HepG2 (cell line): Measurements from ENCODE around the gene USP11. TPM values are rescaled to one million over a fixed set of nuclear protein-coding genes. Genes with fewer than 3 reads are reported as not detected.

Source experiments
- ATAC-seq: fragments of 200-7000 bp; cut with Tn5 transposase; 3 replicates; pipeline ENCODE4 v1.9.1; 2020; ENCODE audit warnings: mild to moderate bottlenecking, moderate library complexity
- BruUV-seq: library from RNA; stranded (reverse); fragments of 400-500 nt; replicated peaks from 2 replicates; lab custom pipeline; 2021; lab: Mats Ljungman, UMichigan
- CTCF ChIA-PET: fragments of 300-600 bp; formaldehyde crosslinking; extraction: SDS; loops from one replicate; lab custom pipeline; 2021; ENCODE audit warnings: low total read pairs, inconsistent platforms, low intra/inter-chr PET ratio; lab: Yijun Ruan, JAX
- POLR2A ChIA-PET: fragments of 350-600 bp; sonication (Branson Sonifier 250); formaldehyde crosslinking; loops from one replicate; lab custom pipeline; 2020; ENCODE audit warnings: antibody characterized with exemption, inconsistent platforms; lab: Yijun Ruan, JAX
- DNase-seq: peaks from one replicate; pipeline ENCODE4 v3.0.0-alpha.2; 2015; ENCODE audit warnings: low spot score
- FAIRE-seq: peaks from 3 replicates; lab custom pipeline; 2011; peaks lifted over from hg19 to GRCh38; lab: Jason Lieb, UNC
- H2AFZ ChIP-seq: one replicate; pipeline ENCODE4 v1.6.1; 2011; ENCODE audit warnings: low read length, inconsistent platforms
- H3K27ac ChIP-seq: fragments of 300-600 bp; 3 replicates; pipeline ENCODE4 v1.8.0; 2011; ENCODE audit warnings: mixed run types, mild to moderate bottlenecking, mixed read lengths, low read length, inconsistent platforms; ENCODE audit not compliant: insufficient read depth; ENCODE audit errors: extremely low read length
- H3K27me3 ChIP-seq, 2 experiments: fragments of 200-600 bp in 1 of 2; 2 replicates in 1 of 2; 3 replicates in 1 of 2; pipeline versions ENCODE4 v1.6.0 to v1.8.0; 2011; ENCODE audit warnings: low read length in 2 of 2, mild to moderate bottlenecking in 2 of 2, moderate library complexity in 2 of 2, inconsistent platforms in 1 of 2; ENCODE audit not compliant: insufficient read depth in 2 of 2, control insufficient read depth in 1 of 2
- H3K36me3 ChIP-seq, 2 experiments: fragments of 200-600 bp in 1 of 2; replicated peaks in 1 of 2; 2 replicates in 1 of 2; 3 replicates in 1 of 2; pipeline versions ENCODE4 v1.5.1 to v1.8.0; 2011; ENCODE audit warnings: low read length in 2 of 2, inconsistent platforms in 1 of 2; ENCODE audit not compliant: insufficient read depth in 2 of 2, control insufficient read depth in 1 of 2
- H3K4me1 ChIP-seq: 2 replicates; pipeline ENCODE4 v1.5.1; 2012; ENCODE audit warnings: low read length, inconsistent platforms; ENCODE audit not compliant: insufficient read depth
- H3K4me2 ChIP-seq: 2 replicates; pipeline ENCODE4 v1.6.0; 2011; ENCODE audit warnings: low read depth, low read length, inconsistent platforms
- H3K4me3 ChIP-seq, 3 experiments: fragments of 200-600 bp in 1 of 3; sonication (generic), shearing (Covaris generic) in 1 of 3; replicated peaks in 1 of 3; 2 replicates each; pipeline ENCODE4 v1.5.1; 2011 to 2016; ENCODE audit warnings: low read length in 3 of 3, inconsistent platforms in 2 of 3, low read depth in 2 of 3, mild to moderate bottlenecking in 2 of 3, control low read depth in 1 of 3, mixed read lengths in 1 of 3; ENCODE audit not compliant: insufficient read depth in 1 of 3
- H3K79me2 ChIP-seq: one replicate; pipeline ENCODE4 v1.6.1; 2011; ENCODE audit warnings: low read length, inconsistent platforms; ENCODE audit not compliant: insufficient read depth
- H3K9ac ChIP-seq: 2 replicates; pipeline ENCODE4 v1.6.0; 2011; ENCODE audit warnings: mild to moderate bottlenecking, low read depth, low read length, inconsistent platforms; ENCODE audit not compliant: insufficient read depth
- H3K9me3 ChIP-seq: 2 replicates; pipeline ENCODE4 v1.5.1; 2012; ENCODE audit warnings: mild to moderate bottlenecking, low read length
- H4K20me1 ChIP-seq: 2 replicates; pipeline ENCODE4 v1.6.0; 2011; ENCODE audit warnings: inconsistent platforms, mild to moderate bottlenecking, low read length, moderate library complexity; ENCODE audit not compliant: insufficient read depth
- ARID3A ChIP-seq: IDR thresholded peaks from 2 replicates; pipeline ENCODE4 v1.6.1; 2012; ENCODE audit warnings: low read depth, low read length, improper control_type of control experiment
- CBX5 ChIP-seq: sonication (generic); formaldehyde crosslinking; IDR thresholded peaks from 2 replicates; pipeline ENCODE4 v1.4.0; 2020; ENCODE audit warnings: missing genetic modification reagents, borderline replicate concordance
- CEBPB ChIP-seq: IDR thresholded peaks from 2 replicates; pipeline ENCODE4 v1.6.1; 2011; ENCODE audit warnings: low read depth, low read length, improper control_type of control experiment, borderline replicate concordance
- CHD4 ChIP-seq: fragments of 200-600 bp; sonication (generic); IDR thresholded peaks from 2 replicates; pipeline ENCODE4 v1.7.0; 2017; ENCODE audit warnings: mild to moderate bottlenecking, low read length, borderline replicate concordance
- HDAC1 ChIP-seq: sonication (generic); formaldehyde crosslinking; IDR thresholded peaks from 2 replicates; pipeline ENCODE4 v1.5.1; 2020; ENCODE audit warnings: mild to moderate bottlenecking, missing genetic modification reagents
- NRL ChIP-seq: sonication (generic); formaldehyde crosslinking; IDR thresholded peaks from 2 replicates; pipeline ENCODE4 v1.5.0; 2020; ENCODE audit warnings: missing genetic modification reagents, mild to moderate bottlenecking, moderate library complexity, borderline replicate concordance
- PAX8 ChIP-seq: sonication (generic); formaldehyde crosslinking; IDR thresholded peaks from 2 replicates; pipeline ENCODE4 v1.8.0; 2022; ENCODE audit warnings: mild to moderate bottlenecking, missing genetic modification reagents, borderline replicate concordance
- SALL2 ChIP-seq: sonication (generic); formaldehyde crosslinking; IDR thresholded peaks from 2 replicates; pipeline ENCODE4 v1.8.1; 2023; ENCODE audit warnings: mild to moderate bottlenecking, missing genetic modification reagents, inconsistent platforms
- SMAD9 ChIP-seq: sonication (generic); formaldehyde crosslinking; IDR thresholded peaks from 2 replicates; pipeline ENCODE4 v1.5.1; 2020; ENCODE audit warnings: mild to moderate bottlenecking, missing genetic modification reagents
- SNAPC4 ChIP-seq: sonication (generic); formaldehyde crosslinking; IDR thresholded peaks from 2 replicates; pipeline ENCODE4 v1.4.0; 2020; ENCODE audit warnings: mild to moderate bottlenecking, missing genetic modification reagents
- ZKSCAN5 ChIP-seq: sonication (generic); formaldehyde crosslinking; IDR thresholded peaks from 2 replicates; pipeline ENCODE4 v1.5.1; 2020; ENCODE audit warnings: mild to moderate bottlenecking, missing genetic modification reagents
- WGBS: methylation state at CpG from one replicate; pipeline ENCODE4 v1.1.6; 2017; ENCODE audit warnings: low lambda C conversion rate; 5-methylcytosine and 5-hydroxymethylcytosine counted together
- in situ Hi-C: cut with HindIII; loops from 2 replicates; pipeline ENCODE4 v1.10.0; 2017; ENCODE audit warnings: low pct_unique_long_range_greater_than_20kb; ENCODE audit not compliant: extremely low pct_ligation_motif_present
- intact Hi-C: fragments of 100-400 bp; cut with micrococcal nuclease; formaldehyde crosslinking; loops from one replicate; pipeline ENCODE4 v1.10.0; 2022; ENCODE audit not compliant: unreplicated experiment
- polyA plus RNA-seq, 8 experiments: library from polyadenylated mRNA; depleted of rRNA in 3 of 8; stranded (reverse) in 7 of 8; unstranded in 1 of 8; fragments of >200 nt; fragmentation: Illumina TruSeq in 4 of 8; extraction: Trizol in 4 of 8; gene quantifications; 2 replicates each; pipeline versions ENCODE4 v1.2.1 to v1.2.3, GENCODE V29; 2011 to 2016; ENCODE audit warnings: low read depth in 4 of 8, missing spikeins in 1 of 8, mixed read lengths in 1 of 8; ENCODE audit not compliant: insufficient read depth in 1 of 8
- total RNA-seq, 5 experiments: library from RNA; depleted of rRNA; stranded (reverse); fragments of >200 nt; fragmentation: Illumina TruSeq; extraction: Trizol; gene quantifications; 2 replicates each; pipeline ENCODE4 v1.2.3, GENCODE V29; 2016; ENCODE audit warnings: low read depth in 1 of 5
- TF ChIP-seq, protein P1 (sequence below): sonication (generic); formaldehyde crosslinking; IDR thresholded peaks from 2 replicates; pipeline ENCODE4 v1.8.1; 2023; ENCODE audit warnings: mild to moderate bottlenecking, moderate library complexity, missing genetic modification reagents
- TF ChIP-seq, protein P2 (sequence below): IDR thresholded peaks from 2 replicates; pipeline ENCODE4 v1.6.1; 2016; ENCODE audit warnings: low read depth, control low read depth

The USP11 gene
- total and polyA plus RNA-seq, 2 of the 13 experiments (the other 11 are each of a cell fraction or from before 2014, with no cell fraction given) = 23.8 to 31.7 TPM

DNA sequence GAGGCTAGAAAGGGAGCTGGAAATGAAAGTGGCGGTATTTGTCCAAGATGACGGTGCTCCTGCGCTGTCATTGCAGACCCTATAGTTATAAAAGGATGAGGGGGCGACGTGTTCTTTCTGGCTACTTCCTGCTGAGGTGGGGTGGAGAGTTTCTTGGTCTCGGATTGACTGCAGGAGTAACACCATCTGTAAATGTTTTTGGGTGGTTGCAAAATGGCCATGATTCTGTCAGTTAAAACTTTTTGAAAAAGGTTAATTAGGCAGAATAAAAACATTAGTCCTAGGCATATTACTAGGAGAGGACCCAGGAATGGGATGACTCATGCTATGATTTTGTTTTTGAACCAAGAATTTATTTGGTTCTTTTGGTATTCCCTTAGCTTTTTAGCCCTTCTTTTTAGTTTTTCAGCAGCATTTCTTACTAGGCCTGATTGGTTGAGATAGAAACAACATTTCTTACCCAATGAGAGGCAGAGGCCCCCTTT, 53.1 kb downstream of the USP11 start (continued):
- TF ChIP-seq SALL2 (CRISPR knock-in tag) = no peak
- no peak for TF ChIP-seq SNAPC4 (CRISPR knock-in tag)
- no peak for TF ChIP-seq HDAC1
- no peak for TF ChIP-seq CHD4
- TF ChIP-seq CBX5 (CRISPR knock-in tag) = no peak
- no peak for TF ChIP-seq CEBPB

GRCh38 chrX:47293106-47293505, 60.3 kb downstream of the USP11 start:
- H4K20me1 ChIP-seq = no peaks in the 10 kb centered on the region
- ATAC-seq = no peak
- no peaks in the 10 kb centered on the region for H3K4me1 ChIP-seq
- H2AFZ ChIP-seq = no peak overlapping the region
- no peak for FAIRE-seq
- no peaks in the 10 kb centered on the region for H3K9me3 ChIP-seq
- no peak overlapping the region for H3K4me2 ChIP-seq
- H3K36me3 ChIP-seq = no peaks in the 10 kb centered on the region
- ChIA-PET POLR2A (no interaction called here), CTCF (no interaction called here)
- WGBS = 6% methylated on average over 3 of the region's 5 CpGs
- no peak overlapping the region for H3K9ac ChIP-seq
- BruUV-seq = no TSS peak
- no peak overlapping the region for H3K4me3 ChIP-seq
- peaks cover 0 to 14% of the 10 kb centered on the region in 2 experiments; a peak in 2 of 5 replicates for H3K27me3 ChIP-seq
- H3K27ac ChIP-seq = no peak overlapping the region
- no peak for DNase-seq
- intact Hi-C loops = no loop called here
- in situ Hi-C loops = no loop called here
- no peaks in the 10 kb centered on the region for H3K79me2 ChIP-seq
- TF ChIP-seq, protein P1, sequence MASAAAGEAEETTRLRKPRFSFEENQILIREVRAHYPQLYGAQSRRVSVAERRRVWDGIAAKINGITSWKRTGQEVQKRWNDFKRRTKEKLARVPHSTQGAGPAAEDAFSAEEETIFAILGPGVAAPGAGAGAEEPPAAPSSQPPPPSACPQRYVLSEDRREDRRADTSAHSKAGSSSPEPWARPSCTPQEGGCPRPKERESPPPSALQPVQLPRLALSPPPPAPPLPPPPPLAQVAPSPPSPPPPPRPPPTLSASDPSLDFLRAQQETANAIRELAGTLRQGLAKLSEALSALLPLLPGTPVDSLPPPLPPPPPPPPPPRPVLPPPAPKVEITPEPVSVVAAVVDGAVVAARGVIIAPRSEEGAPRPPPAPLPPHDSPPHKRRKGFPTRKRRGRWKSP = no peak
- TF ChIP-seq ARID3A = no peak
- TF ChIP-seq NRL = no peak
- no peak for TF ChIP-seq ZKSCAN5
- no peak for TF ChIP-seq SMAD9 (CRISPR knock-in tag)
- TF ChIP-seq, protein P2, sequence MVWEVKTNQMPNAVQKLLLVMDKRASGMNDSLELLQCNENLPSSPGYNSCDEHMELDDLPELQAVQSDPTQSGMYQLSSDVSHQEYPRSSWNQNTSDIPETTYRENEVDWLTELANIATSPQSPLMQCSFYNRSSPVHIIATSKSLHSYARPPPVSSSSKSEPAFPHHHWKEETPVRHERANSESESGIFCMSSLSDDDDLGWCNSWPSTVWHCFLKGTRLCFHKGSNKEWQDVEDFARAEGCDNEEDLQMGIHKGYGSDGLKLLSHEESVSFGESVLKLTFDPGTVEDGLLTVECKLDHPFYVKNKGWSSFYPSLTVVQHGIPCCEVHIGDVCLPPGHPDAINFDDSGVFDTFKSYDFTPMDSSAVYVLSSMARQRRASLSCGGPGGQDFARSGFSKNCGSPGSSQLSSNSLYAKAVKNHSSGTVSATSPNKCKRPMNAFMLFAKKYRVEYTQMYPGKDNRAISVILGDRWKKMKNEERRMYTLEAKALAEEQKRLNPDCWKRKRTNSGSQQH (CRISPR knock-in tag) = no peak
- TF ChIP-seq PAX8 (CRISPR knock-in tag) = no peak
